ENCODE data around the gene FAIM2. TPM values are rescaled to one million over a fixed set of nuclear protein-coding genes. Genes with fewer than 3 reads are reported as not detected.
"Not testable (repeated sequence)": the region's sequence is repeated elsewhere in the genome, so short reads cannot be mapped to it uniquely, and the experiment has no call there.

The FAIM2 gene
- total RNA-seq, 1 experiment from 2014 or later, result 0.22 TPM

DNA sequence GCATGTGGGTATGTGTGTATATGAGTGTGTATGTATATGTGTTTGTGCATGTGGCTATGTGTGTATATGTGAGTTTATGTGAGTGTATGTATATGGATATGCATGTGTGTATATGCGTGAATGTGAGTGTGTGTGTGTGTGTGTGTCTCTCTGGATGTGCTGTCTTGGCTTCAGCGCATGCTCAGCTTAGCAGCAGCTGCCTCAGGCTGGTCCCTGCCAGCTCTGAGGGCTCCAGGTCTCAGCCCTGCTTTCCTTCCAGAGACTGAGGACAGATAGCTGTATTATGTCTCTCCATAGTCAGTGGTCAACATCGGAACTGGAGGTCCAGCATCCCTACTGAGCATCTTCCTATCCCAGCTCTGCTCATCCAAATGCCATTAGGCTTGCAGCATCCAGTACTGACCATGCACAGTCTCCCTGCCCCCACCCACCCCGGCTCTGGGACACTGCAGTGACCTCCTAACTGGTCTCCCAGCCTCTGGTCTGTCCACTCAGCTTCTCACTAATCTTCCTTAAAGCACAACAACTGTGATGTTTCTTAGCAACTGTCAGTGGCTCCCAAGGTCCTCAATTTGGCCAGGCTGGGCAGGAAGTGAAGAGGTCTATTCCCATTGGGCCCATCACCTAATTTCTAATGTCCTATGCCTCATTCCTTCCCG, 22.8 kb downstream of the FAIM2 start (continued):
- TF ChIP-seq ZNF232 (CRISPR knock-in tag; IDR thresholded peaks at IDR 0.05), result no peak
- TF ChIP-seq ZBTB21 (CRISPR knock-in tag; IDR thresholded peaks at IDR 0.05; ENCODE audit: borderline replicate concordance), result no peak
- TF ChIP-seq NR2C2 (CRISPR knock-in tag; IDR thresholded peaks at IDR 0.05), result no peak

DNA sequence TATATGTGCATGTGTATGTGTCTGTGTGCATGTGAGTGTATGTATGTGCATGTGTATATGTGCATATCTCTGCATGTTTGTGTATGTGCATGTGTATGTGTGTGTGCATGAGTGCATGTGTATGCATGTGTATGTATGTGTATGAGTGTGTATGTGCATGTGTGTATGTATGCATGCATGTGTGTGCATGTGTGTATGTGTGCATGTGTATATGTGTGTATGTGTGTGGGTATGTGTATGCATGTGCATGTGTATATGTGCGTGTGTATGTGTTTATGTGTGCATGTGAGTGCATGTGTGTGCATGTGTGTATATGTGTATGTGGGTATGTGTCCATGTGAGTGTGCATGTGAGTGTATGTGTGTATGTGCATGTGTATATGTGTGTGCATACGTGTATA, 24.6 kb downstream of the FAIM2 start:
- CTCF ChIA-PET; DNase-seq (ENCODE audit: low spot score); H3K27me3 Mint-ChIP-seq (ENCODE audit: low read depth); POLR2A ChIA-PET; H3K4me3 Mint-ChIP-seq; H3K27ac Mint-ChIP-seq; ATAC-seq: not testable (repeated sequence)
- peaks cover 16% of the 10 kb centered on the region for H3K4me1 Mint-ChIP-seq
- peaks cover 28% of the 10 kb centered on the region for H3K36me3 Mint-ChIP-seq
- H3K9me3 Mint-ChIP-seq, result peaks cover 33% of the 10 kb centered on the region

DNA sequence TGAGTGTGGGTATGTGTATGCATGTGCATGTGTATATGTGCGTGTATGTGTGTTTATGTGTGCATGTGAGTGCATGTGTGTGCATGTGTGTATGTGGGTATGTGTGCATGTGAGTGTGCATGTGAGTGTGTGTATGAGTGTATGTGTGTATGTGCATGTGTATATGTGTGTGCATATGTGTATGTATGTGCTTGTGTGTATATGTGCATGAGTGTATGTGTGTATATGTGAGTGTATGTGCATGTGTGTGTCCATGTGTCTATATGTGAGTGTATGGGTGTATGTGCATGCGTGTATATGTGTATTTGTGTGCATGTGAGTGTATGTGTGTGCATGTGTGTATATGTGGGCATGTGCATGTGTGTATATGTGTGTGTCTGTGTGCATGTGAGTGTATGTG, 25.7 kb downstream of the FAIM2 start:
- Mint-ChIP-seq H3K9me3 (peaks cover 33% of the 10 kb centered on the region), H3K27me3 (ENCODE audit: low read depth) (no peaks in the 10 kb centered on the region; the same call in 1 of the 2 replicates), H3K27ac (no peak overlapping the region), H3K4me1 (peaks cover 6% of the 10 kb centered on the region), H3K36me3 (peaks cover 28% of the 10 kb centered on the region), H3K4me3 (no peak overlapping the region)
- no peak for ATAC-seq
- POLR2A ChIA-PET, result no interaction called here
- DNase-seq (ENCODE audit: low spot score), result no peak
- CTCF ChIA-PET, result no interaction called here
- TF ChIP-seq ESRRA (CRISPR knock-in tag; IDR thresholded peaks at IDR 0.05; ENCODE audit: borderline replicate concordance), result no peak
- TF ChIP-seq, protein P1, sequence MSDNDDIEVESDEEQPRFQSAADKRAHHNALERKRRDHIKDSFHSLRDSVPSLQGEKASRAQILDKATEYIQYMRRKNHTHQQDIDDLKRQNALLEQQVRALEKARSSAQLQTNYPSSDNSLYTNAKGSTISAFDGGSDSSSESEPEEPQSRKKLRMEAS (CRISPR knock-in tag; IDR thresholded peaks at IDR 0.05), result no peak
- TF ChIP-seq NR1H2 (CRISPR knock-in tag; IDR thresholded peaks at IDR 0.05), result no peak
- TF ChIP-seq ZNF138 (CRISPR knock-in tag; conservative IDR thresholded peaks at IDR 0.05), result no peak
- no peak for TF ChIP-seq NFYB (CRISPR knock-in tag; conservative IDR thresholded peaks at IDR 0.05; ENCODE audit: low read depth)
- TF ChIP-seq, protein P2, sequence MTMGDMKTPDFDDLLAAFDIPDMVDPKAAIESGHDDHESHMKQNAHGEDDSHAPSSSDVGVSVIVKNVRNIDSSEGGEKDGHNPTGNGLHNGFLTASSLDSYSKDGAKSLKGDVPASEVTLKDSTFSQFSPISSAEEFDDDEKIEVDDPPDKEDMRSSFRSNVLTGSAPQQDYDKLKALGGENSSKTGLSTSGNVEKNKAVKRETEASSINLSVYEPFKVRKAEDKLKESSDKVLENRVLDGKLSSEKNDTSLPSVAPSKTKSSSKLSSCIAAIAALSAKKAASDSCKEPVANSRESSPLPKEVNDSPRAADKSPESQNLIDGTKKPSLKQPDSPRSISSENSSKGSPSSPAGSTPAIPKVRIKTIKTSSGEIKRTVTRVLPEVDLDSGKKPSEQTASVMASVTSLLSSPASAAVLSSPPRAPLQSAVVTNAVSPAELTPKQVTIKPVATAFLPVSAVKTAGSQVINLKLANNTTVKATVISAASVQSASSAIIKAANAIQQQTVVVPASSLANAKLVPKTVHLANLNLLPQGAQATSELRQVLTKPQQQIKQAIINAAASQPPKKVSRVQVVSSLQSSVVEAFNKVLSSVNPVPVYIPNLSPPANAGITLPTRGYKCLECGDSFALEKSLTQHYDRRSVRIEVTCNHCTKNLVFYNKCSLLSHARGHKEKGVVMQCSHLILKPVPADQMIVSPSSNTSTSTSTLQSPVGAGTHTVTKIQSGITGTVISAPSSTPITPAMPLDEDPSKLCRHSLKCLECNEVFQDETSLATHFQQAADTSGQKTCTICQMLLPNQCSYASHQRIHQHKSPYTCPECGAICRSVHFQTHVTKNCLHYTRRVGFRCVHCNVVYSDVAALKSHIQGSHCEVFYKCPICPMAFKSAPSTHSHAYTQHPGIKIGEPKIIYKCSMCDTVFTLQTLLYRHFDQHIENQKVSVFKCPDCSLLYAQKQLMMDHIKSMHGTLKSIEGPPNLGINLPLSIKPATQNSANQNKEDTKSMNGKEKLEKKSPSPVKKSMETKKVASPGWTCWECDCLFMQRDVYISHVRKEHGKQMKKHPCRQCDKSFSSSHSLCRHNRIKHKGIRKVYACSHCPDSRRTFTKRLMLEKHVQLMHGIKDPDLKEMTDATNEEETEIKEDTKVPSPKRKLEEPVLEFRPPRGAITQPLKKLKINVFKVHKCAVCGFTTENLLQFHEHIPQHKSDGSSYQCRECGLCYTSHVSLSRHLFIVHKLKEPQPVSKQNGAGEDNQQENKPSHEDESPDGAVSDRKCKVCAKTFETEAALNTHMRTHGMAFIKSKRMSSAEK (CRISPR knock-in tag; IDR thresholded peaks at IDR 0.05; ENCODE audit: borderline replicate concordance), result no peak
- TF ChIP-seq, protein P3, sequence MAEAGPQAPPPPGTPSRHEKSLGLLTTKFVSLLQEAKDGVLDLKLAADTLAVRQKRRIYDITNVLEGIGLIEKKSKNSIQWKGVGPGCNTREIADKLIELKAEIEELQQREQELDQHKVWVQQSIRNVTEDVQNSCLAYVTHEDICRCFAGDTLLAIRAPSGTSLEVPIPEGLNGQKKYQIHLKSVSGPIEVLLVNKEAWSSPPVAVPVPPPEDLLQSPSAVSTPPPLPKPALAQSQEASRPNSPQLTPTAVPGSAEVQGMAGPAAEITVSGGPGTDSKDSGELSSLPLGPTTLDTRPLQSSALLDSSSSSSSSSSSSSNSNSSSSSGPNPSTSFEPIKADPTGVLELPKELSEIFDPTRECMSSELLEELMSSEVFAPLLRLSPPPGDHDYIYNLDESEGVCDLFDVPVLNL (CRISPR knock-in tag; IDR thresholded peaks at IDR 0.05; ENCODE audit: borderline replicate concordance, low read depth), result no peak
- no peak for TF ChIP-seq ELF4 (CRISPR knock-in tag; IDR thresholded peaks at IDR 0.05; ENCODE audit: low read depth)
- no peak for TF ChIP-seq ETV6 (CRISPR knock-in tag; IDR thresholded peaks at IDR 0.05)
- no peak for TF ChIP-seq SMAD3 (CRISPR knock-in tag; IDR thresholded peaks at IDR 0.05; ENCODE audit: borderline replicate concordance)
- TF ChIP-seq ZNF396 (CRISPR knock-in tag; IDR thresholded peaks at IDR 0.05; ENCODE audit: borderline replicate concordance), result no peak
- TF ChIP-seq, protein P4, sequence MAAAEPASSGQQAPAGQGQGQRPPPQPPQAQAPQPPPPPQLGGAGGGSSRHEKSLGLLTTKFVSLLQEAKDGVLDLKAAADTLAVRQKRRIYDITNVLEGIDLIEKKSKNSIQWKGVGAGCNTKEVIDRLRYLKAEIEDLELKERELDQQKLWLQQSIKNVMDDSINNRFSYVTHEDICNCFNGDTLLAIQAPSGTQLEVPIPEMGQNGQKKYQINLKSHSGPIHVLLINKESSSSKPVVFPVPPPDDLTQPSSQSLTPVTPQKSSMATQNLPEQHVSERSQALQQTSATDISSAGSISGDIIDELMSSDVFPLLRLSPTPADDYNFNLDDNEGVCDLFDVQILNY (CRISPR knock-in tag; IDR thresholded peaks at IDR 0.05), result no peak
- TF ChIP-seq CREM (CRISPR knock-in tag; IDR thresholded peaks at IDR 0.05), result no peak
- TF ChIP-seq, protein P5, sequence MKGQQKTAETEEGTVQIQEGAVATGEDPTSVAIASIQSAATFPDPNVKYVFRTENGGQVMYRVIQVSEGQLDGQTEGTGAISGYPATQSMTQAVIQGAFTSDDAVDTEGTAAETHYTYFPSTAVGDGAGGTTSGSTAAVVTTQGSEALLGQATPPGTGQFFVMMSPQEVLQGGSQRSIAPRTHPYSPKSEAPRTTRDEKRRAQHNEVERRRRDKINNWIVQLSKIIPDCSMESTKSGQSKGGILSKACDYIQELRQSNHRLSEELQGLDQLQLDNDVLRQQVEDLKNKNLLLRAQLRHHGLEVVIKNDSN (CRISPR knock-in tag; IDR thresholded peaks at IDR 0.05), result no peak
- TF ChIP-seq IRF2 (CRISPR knock-in tag; IDR thresholded peaks at IDR 0.05; ENCODE audit: borderline replicate concordance, low read depth), result no peak
- no peak for TF ChIP-seq TP53 (CRISPR knock-in tag; IDR thresholded peaks at IDR 0.05)
- TF ChIP-seq, protein P6, sequence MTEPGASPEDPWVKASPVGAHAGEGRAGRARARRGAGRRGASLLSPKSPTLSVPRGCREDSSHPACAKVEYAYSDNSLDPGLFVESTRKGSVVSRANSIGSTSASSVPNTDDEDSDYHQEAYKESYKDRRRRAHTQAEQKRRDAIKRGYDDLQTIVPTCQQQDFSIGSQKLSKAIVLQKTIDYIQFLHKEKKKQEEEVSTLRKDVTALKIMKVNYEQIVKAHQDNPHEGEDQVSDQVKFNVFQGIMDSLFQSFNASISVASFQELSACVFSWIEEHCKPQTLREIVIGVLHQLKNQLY (CRISPR knock-in tag; IDR thresholded peaks at IDR 0.05), result no peak
